ENCODE results near the gene DACH1.

GRCh38 chr13:71863254-71863865 lies 3.6 kb downstream of the DACH1 start:
- TF ChIP-seq CTCF (IDR thresholded peaks at IDR 0.05) (no peak), POLR2A (IDR thresholded peaks at IDR 0.05) (no peak)
